GM19455 (cell line): Measurements from ENCODE around the gene CHRNA3.
"Not testable (repeated sequence)": the region's sequence is repeated elsewhere in the genome, so short reads cannot be mapped to it uniquely, and the experiment has no call there.

Experiments
- ATAC-seq: cut with Tn5 transposase; IDR thresholded peaks from one replicate; pipeline ENCODE4 v1.9.1; 2021; ENCODE audit not compliant: unreplicated experiment

CHRNA3 gene

DNA sequence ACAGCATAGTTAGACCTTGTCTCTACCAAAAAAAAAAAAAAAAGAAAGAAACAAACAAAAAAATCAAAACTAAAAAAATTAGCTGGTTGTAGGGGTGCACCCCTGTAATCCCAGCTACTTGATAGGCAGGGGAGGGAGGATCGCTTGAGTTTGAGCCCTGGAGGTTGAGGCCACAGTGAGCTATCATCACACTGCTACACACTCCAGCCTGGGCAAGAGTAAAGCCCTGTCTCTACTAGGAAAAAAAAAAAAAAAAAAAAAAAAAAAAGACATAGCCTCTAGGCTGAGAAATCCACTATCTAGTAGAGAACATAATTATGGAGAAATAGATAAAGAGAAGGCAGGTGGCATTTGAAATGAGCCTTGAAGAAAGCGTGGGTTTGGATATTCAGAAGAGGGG lies 57.7 kb downstream of the CHRNA3 start:
- no peak for ATAC-seq

DNA sequence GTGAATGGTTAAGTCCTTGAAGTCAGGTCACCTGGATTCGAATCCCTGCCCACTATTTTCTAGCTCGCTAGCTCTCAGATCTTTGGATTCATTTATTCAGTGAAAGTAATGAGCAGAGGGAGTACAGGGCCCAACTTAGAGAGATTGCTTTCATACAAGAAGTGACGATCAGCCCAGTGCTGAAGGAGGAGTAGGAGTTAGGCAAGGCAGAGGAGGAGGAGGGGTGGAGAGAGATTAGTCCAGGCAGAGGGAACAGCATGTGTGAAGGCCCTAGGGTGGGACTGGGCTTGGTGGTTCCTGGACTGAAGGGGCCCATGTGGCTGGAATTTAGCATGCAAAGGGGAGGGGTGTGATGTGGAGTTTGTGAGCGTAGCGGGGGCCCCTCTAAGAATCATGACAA lies 59.3 kb downstream of the CHRNA3 start:
- no peak for ATAC-seq

DNA sequence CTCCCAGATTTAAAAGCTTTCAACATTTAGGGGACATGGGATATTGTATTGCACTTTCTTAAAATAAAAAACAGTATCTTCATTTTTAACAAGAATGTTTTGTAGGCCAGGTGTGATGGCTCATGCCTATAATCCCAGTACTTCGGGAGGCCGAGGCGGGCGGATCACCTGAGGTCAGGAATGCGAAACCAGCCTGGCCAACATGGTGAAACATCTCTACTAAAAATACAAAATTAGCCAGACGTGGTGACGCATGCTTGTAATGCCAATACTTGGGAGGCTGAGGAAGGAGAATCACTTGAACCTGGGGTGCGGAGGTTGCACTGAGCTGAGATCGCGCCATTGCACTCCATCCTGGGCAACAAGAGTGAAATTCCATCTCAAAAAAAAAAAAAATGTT lies 60.6 kb downstream of the CHRNA3 start:
- not testable (repeated sequence) for ATAC-seq

DNA sequence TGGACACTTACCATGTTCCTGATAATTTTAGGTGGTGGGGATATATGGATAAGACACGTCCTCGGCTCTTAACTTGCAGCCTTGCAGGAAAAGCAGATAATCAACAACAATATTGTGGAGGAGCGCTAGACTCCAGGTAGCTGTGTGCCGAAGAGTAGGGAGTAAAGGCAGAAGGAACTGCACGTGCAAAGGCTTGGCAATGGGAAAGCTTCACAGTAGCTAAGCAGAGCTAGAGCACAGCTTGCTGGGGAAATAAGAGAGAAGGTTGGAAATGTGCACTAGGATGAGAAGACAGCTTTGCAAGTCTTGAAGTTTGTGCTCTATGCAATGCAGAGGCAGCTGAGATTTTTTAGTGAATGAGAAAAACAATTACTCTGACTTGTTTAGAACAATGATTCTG lies 68.2 kb downstream of the CHRNA3 start:
- ATAC-seq: no peak

DNA sequence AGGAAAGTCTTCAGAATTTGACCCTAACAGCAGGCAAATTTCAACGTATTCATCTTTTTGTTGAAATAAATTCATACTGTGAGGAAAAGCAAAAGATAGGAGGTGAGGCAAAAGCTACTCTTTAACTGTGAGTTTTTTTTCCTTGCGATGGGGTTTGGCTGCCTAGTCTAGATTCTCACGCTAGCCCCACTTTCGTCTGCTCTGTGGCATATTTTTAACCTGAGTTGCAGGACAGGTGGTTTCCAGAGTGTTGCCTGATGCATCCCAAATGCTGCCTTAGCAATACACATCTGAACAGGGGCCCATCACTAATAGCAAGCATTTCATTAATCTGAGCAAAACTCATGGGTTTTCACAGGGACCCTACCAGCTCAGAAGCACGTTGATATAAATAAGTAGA lies 68.9 kb downstream of the CHRNA3 start:
- ATAC-seq: no peak

- no peak for ATAC-seq
Observed at GRCh38 chr15:78550815-78551214, 70.0 kb downstream of the CHRNA3 start.

DNA sequence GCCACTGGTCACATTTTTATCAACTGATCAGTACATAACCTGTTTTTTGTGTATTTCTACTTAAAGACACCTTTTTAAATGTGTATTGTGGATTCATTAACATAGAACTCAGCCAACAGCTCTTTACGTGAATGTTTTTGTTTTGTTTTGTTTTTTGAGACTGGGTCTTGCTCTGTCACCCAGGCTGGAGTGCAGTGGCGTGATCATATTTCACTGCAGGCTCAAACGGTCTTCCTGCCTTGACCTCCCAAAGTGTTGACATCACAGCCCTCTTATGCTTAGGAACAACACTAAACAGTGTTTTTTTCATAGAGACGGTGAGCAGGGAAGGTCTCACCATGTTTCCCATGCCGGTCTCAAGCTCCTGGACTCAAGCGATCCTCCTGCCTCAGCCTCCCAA lies 70.6 kb downstream of the CHRNA3 start:
- no peak for ATAC-seq
